Measurements from ENCODE around the gene PCDHGA8.
A peak's percentile ranks its signal among the peaks of the same experiment; 100 is the strongest.
"Not testable (repeated sequence)": the region's sequence is repeated elsewhere in the genome, so short reads cannot be mapped to it uniquely, and the experiment has no call there.

The PCDHGA8 gene

GRCh38 chr5:141392429-141393198 is at the start of gene PCDHGA8:
Gene PCDHGA8, plus strand, starts transcription at chr5:141392633. Its CDS starts 181 bp downstream, at chr5:141392814.
- no peak for DNase-seq

- DNase-seq: no peak
These were observed 49.7 kb upstream of the PCDHGA8 start for GRCh38 chr5:141342773-141343172.

GRCh38 chr5:141343242-141343952 is 49.0 kb upstream of the PCDHGA8 start, which contains the start of gene PCDHGA3:
Gene PCDHGA3, plus strand, starts transcription at chr5:141343829. Its CDS starts 205 bp downstream, at chr5:141344034.
- DNase-seq: no peak

DNA sequence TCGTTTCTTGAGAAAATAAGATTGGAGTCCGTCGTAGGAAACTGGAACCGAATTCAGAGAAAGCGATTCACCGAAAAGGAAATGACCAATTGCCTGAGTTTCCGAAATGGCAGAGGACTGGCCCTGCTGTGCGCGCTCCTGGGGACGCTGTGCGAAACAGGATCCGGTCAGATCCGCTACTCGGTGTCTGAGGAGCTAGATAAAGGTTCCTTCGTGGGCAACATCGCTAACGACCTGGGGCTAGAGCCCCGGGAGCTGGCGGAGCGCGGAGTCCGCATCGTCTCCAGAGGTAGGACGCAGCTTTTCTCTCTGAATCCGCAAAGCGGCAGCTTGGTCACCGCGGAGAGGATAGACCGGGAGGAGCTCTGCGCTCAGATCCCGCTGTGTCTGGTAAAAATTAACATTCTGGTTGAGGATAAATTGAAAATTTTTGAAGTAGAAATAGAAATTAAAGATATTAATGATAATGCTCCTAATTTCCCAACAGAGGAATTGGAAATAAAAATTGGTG is 48.4 kb upstream of the PCDHGA8 start:
- DNase-seq: no peak

DNA sequence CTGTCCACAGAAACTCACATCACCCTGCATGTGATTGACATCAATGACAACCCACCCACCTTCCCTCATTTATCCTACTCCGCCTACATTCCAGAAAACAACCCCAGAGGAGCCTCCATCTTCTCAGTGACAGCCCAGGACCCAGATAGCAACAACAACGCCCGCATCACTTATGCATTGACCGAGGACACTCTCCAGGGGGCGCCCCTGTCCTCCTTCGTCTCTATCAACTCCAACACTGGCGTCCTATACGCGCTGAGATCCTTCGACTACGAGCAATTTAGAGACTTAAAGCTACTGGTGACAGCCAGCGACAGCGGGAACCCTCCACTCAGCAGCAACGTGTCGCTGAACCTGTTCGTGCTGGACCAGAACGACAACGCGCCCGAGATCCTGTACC is 47.1 kb upstream of the PCDHGA8 start:
- DNase-seq: no peak

- not testable (repeated sequence) for DNase-seq
These were observed 46.4 kb upstream of the PCDHGA8 start for GRCh38 chr5:141346017-141346416.

GRCh38 chr5:141349917-141350619 is 42.4 kb upstream of the PCDHGA8 start, which contains the start of gene PCDHGB1:
Gene PCDHGB1, plus strand, starts transcription at chr5:141350099. Its CDS starts 162 bp downstream, at chr5:141350261.
- no peak for DNase-seq

GRCh38 chr5:141351591-141351990 is 40.8 kb upstream of the PCDHGA8 start:
- DNase-seq: no peak

DNA sequence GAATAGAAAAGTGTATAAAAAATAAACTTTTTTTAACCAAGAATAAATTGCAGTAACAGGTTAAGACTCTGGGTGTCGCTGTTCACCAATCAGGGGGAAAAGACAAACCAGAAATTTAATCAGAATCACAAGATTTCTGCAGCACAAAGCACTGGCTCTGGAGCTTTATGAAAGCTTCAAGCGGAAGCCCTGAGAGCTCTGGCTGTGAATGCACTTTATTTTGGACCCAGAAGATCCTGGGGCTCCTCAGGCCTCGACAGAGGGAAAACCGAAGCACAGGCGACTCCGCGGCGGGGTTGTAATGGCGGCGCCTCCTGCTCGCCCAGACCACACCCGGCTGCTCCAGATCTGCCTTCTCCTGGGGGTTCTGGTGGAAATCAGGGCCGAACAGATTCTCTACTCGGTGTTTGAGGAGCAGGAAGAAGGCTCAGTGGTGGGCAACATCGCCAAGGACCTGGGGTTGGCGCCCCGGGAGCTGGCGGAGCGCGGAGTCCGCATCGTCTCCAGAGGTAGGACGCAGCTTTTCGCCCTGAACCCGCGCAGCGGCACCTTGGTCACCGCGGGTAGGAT is 37.4 kb upstream of the PCDHGA8 start, which contains the start of gene PCDHGA4:
PCDHGA4 (plus strand) TSS at position 122 of the 570 bp plus-strand sequence; CDS start at position 209, 87 bp downstream.
- DNase-seq: no peak

DNA sequence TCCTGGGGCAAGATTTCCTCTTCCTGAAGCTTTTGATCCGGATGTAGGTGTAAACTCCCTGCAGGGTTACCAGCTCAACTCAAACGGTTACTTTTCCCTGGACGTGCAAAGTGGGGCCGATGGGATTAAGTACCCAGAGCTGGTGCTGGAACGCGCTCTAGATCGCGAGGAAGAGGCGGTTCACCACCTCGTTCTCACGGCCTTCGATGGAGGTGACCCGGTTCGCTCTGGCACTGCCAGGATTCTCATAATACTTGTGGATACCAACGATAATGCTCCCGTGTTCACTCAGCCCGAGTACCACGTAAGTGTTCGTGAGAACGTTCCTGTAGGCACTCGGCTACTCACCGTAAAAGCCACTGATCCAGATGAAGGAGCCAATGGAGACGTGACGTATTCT is 36.8 kb upstream of the PCDHGA8 start:
- no peak for DNase-seq

GRCh38 chr5:141356133-141356532 is 36.3 kb upstream of the PCDHGA8 start:
- no peak for DNase-seq

DNA sequence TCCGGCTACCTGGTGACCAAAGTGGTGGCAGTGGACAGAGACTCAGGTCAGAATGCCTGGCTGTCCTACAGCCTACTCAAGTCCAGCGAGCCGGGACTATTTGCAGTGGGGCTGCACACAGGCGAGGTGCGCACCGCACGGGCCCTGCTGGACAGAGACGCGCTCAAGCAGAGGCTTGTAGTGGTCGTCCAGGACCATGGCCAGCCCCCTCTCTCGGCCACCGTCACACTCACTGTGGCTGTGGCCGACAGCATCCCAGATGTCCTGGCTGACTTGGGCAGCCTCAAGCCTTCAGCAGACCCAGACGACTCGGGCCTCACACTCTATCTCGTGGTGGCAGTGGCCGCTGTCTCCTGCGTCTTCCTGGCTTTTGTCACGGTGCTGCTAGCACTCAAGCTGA is 35.5 kb upstream of the PCDHGA8 start:
- no peak for DNase-seq

GRCh38 chr5:141359790-141360426 is 32.5 kb upstream of the PCDHGA8 start, which contains the start of gene PCDHGB2:
Gene PCDHGB2, plus strand, starts transcription at chr5:141359994. Its CDS starts 142 bp downstream, at chr5:141360136.
- DNase-seq: peak; percentile 15

DNA sequence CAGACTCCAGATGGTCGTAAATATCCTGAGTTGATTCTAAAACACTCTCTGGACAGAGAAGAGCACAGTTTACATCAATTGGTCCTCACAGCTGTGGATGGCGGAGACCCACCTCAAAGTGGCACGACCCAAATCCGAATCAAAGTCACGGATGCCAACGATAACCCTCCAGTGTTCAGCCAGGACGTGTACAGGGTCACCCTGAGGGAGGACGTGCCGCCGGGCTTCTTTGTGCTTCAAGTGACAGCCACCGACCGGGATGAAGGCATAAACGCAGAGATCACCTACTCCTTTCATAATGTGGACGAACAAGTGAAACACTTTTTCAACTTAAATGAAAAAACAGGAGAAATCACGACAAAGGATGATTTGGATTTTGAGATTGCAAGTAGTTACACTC is 31.7 kb upstream of the PCDHGA8 start:
- no peak for DNase-seq

GRCh38 chr5:141362719-141363118 is 29.7 kb upstream of the PCDHGA8 start:
- no peak for DNase-seq

GRCh38 chr5:141363952-141364660 is 28.3 kb upstream of the PCDHGA8 start, which contains the start of gene PCDHGA5:
Gene PCDHGA5, plus strand, starts transcription at chr5:141364162. Its CDS starts 169 bp downstream, at chr5:141364331.
- DNase-seq: no peak

GRCh38 chr5:141366016-141366896 is 26.2 kb upstream of the PCDHGA8 start:
- DNase-seq: no peak

GRCh38 chr5:141369994-141370848 is 22.2 kb upstream of the PCDHGA8 start, which contains the start of gene PCDHGB3:
Gene PCDHGB3, plus strand, starts transcription at chr5:141370242. Its CDS starts 153 bp downstream, at chr5:141370395.
- DNase-seq: no peak
